ENCODE results near the gene PRMT7.
A peak's percentile ranks its signal among the peaks of the same experiment; 100 is the strongest.

PRMT7 gene

GRCh38 chr16:68310774-68311511 lies at the start of gene PRMT7, which contains the start of gene SLC7A6OS:
TSS of gene PRMT7 (plus strand) at chr16:68311019. CDS start at chr16:68315980, 4,961 bp downstream.
TSS of gene SLC7A6OS (minus strand) at chr16:68310946. CDS start at chr16:68310926, 20 bp downstream.
- peak; percentile 92 for DNase-seq

GRCh38 chr16:68263559-68264127 lies 47.2 kb upstream of the PRMT7 start:
- ATAC-seq (no peak), DNase-seq (no peak)

More at GRCh38 chr16:68310774-68311511, at the start of gene PRMT7, which contains the start of gene SLC7A6OS:
- ATAC-seq = peak; percentile 99

- DNase-seq (peak; percentile 90), ATAC-seq (peak; percentile 80)
These were observed 46.4 kb upstream of the PRMT7 start, which contains the start of gene SLC7A6 for GRCh38 chr16:68264128-68265077. TSS of gene SLC7A6 (plus strand) at chr16:68264526. CDS start at chr16:68274727, 10,201 bp downstream.

GRCh38 chr16:68265078-68265920 lies 45.5 kb upstream of the PRMT7 start:
- DNase-seq = peak; percentile 59
- ATAC-seq = peak; percentile 37

- DNase-seq (no peak), ATAC-seq (no peak)
These were observed 43.0 kb upstream of the PRMT7 start for GRCh38 chr16:68267612-68268405.

GRCh38 chr16:68269793-68270192 lies 41.0 kb upstream of the PRMT7 start:
- DNase-seq (no peak), ATAC-seq (peak; percentile 4)

- DNase-seq = no peak
- ATAC-seq = peak; percentile 76
These were observed 40.5 kb upstream of the PRMT7 start for GRCh38 chr16:68270353-68270752.

GRCh38 chr16:68272507-68273209 lies 38.2 kb upstream of the PRMT7 start:
- ATAC-seq = peak; percentile 16
- DNase-seq = no peak

GRCh38 chr16:68273459-68273858 lies 37.4 kb upstream of the PRMT7 start:
- DNase-seq (no peak), ATAC-seq (no peak)

- ATAC-seq (no peak), DNase-seq (no peak)
These were observed 36.9 kb upstream of the PRMT7 start for GRCh38 chr16:68273896-68274295.

- DNase-seq (no peak), ATAC-seq (no peak)
These were observed 36.4 kb upstream of the PRMT7 start for GRCh38 chr16:68274441-68274840.

- no peak for DNase-seq
- ATAC-seq = peak; percentile 78
These were observed 35.1 kb upstream of the PRMT7 start for GRCh38 chr16:68275611-68276191.

- no peak for ATAC-seq
These were observed 34.6 kb upstream of the PRMT7 start for GRCh38 chr16:68276223-68276622.

GRCh38 chr16:68279726-68280558 lies 30.9 kb upstream of the PRMT7 start:
- DNase-seq (no peak), ATAC-seq (no peak)

More at GRCh38 chr16:68276223-68276622, 34.6 kb upstream of the PRMT7 start:
- DNase-seq = no peak

GRCh38 chr16:68281368-68282063 lies 29.3 kb upstream of the PRMT7 start:
- ATAC-seq (peak; percentile 67), DNase-seq (no peak)

GRCh38 chr16:68282064-68282452 lies 28.8 kb upstream of the PRMT7 start:
- ATAC-seq (no peak), DNase-seq (no peak)

GRCh38 chr16:68283346-68283745 lies 27.5 kb upstream of the PRMT7 start:
- ATAC-seq (no peak), DNase-seq (no peak)
